Stimulated activated CD8-positive, alpha-beta memory T cell treated with anti-CD3 and anti-CD28 coated beads, Interleukin-2, amount 100 ng/mL, for 48 hours (primary cell): ENCODE measurements around the gene ELANE.

Experiments used
- DNase-seq, 2 donors: peaks; one replicate each; pipeline ENCODE4 v3.0.0-alpha.2; 2020; ENCODE audit warnings: low read depth in 2 of 2

ELANE gene

GRCh38 chr19:898663-899062 is 46.6 kb downstream of the ELANE start:
- DNase-seq: no peak

DNA sequence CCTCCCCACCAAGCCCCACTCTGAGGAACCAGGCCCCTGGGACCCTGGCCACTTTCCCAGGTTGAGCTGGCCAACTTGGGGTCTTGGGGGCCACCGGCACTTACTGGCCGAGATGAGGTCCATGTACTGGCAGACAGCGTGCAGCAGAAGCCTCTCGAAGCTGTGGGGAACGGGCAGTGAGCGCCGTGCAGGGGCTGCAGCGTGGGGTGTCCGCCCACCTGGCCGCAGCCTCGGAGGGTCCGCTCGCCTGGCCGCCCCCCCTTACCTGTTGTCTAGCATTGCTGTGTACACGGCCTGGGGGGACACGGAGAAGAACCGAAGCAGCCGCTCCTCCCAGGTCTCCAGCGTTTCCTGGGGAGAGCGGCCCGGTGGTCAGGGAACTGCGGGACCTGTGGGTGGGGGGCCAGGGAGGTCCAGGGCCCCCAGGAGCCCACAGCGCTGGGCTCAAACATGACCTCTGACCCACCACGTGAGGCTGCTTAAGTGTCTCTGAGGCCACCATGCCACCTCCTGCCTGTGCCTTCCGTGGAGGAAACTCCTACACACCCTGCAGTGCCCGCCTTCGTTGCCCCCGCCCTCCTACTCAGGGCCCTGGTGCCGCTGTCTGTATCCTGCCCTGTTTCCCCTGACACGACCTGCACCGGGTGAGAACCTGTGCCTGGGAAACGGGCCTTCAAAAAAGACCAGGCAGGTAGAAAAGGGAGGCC is 47.4 kb downstream of the ELANE start:
- DNase-seq: no peak

GRCh38 chr19:900043-900301 is 47.9 kb downstream of the ELANE start:
- no peak for DNase-seq

GRCh38 chr19:900302-901111 is 48.4 kb downstream of the ELANE start:
- no peak for DNase-seq

DNA sequence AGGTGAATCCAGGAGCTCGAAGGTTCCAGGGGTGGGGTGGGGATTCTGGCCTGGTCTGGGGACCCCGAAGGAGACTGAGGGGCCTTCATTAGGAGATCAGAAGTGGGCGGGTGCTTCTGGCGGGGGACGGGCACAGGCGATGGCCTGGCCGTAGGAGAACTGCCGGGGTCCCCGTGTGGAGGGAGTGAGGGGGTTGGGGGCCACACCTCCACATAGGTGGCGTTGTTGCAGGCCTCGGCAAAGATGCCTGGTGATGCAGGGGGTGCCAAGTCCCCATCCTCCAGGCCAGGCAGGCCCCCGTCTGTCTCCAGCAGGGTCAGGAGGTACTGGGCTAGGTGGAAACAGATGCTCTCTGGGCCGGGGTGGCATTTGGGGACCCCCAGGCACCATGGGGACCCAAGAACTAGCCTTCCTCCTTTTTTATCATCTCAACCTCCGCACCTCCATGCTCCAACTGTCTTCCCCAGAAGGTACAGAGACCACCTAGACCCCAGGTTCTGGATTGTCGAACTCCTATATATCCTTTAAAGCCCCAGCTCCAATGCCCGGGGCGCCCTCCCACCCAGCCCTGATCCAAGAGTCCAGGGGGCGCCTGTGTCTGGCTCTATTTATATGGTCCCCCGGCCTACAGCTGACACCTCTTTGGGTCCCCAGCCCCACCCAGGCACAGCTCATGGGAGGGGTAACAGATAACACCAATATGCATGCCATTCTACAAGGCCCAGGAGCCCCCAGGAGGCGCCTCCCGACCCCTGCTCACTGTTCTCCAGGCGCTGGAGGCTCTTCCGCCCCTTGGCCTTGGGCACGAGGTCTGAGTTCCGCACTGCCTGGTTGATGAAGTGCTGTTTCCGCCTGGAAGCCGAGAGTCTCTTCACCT is 49.4 kb downstream of the ELANE start:
- DNase-seq: no peak

- DNase-seq: no peak
Measured at GRCh38 chr19:902093-902370, 49.9 kb downstream of the ELANE start.

DNA sequence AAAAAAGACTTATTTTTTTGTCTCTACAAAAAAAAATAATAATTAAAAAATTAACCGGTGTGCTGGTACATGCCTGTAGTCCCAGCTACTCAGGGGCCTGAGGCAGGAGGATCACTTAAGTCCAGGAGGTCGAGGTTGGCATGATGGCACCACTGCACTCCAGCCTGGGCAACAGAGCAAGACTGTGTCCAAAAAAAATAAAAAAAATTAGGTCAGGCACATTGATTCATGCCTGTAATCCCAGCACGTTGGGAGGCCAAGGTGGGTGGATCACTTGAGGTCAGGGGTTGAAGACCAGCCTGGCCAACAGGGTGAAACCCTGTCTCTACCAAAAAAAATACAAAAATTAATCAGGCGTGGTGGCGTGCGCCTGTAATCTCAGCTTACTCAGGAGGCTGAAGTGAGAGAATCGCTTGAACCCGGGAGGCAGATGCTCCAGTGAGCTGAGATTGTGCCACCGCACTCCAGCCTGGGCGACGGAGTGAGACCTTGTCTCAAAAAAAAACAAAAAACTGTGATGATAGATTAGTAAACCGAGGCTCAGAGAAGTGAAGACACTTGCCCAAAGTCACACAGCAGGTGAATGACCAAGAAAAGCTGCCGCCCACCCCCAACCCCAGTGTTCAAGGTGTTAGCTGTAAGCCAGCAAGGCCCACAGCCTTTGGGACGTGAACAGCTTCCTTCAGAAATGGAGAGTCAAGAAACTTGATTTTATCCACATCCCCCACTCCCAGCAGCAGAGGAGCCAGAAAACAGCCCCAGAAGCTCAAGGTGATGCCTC is 50.5 kb downstream of the ELANE start:
- DNase-seq: no peak

- DNase-seq: no peak
Measured at GRCh38 chr19:903266-903797, 51.2 kb downstream of the ELANE start.

DNA sequence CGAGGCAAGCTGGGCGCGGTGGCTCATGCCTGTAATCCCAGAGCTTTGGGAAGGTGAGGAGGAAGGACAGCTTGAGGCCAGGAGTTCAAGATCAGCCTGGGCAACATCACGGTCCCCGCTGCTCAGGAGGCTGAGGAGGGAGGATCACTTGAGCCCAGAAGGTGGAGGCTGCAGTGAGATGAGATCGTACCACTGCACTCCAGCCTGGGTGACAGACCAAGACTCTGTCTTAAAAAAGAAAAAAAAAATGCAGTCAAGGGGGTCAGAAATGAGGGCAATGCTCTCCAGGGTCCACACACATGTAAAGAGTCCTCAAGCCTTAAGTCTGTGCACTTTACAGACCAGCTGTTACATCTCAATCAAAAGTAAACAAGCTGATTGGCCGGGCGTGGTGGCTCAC is 52.4 kb downstream of the ELANE start:
- DNase-seq: no peak
